ENCODE measurements around the gene ZBED2. TPM values are rescaled to one million over a fixed set of nuclear protein-coding genes. Genes with fewer than 3 reads are reported as not detected.

Gene ZBED2
- total and polyA plus RNA-seq, 2 of the 8 experiments (the other 6 are each of a cell fraction or from before 2014, with no cell fraction given) = not detected

- no peak for TF ChIP-seq CHD7 (IDR thresholded peaks at IDR 0.05; ENCODE audit: insufficient replicate concordance, low read length)
- no peak for TF ChIP-seq KDM1A (IDR thresholded peaks at IDR 0.05; ENCODE audit: borderline replicate concordance, low read length)
These were observed 16.3 kb downstream of the ZBED2 start (continued) for GRCh38 chr3:111578867-111579266.

Data from H1 (cell line).